Astrocyte of the spinal cord (primary cell): ENCODE results near the gene SGIP1.
"Not testable (repeated sequence)": the region's sequence is repeated elsewhere in the genome, so short reads cannot be mapped to it uniquely, and the experiment has no call there.

ENCODE experiments used
- DNase-seq: peaks from one replicate; pipeline ENCODE4 v3.0.0; 2011; ENCODE audit warnings: low read depth, low spot score
- H3K4me3 ChIP-seq: 2 replicates; pipeline ENCODE4 v1.5.1; 2011; ENCODE audit warnings: low read depth, mild to moderate bottlenecking, low read length, moderate library complexity
- in situ Hi-C: cut with HindIII; loops from 2 replicates; pipeline ENCODE4 v1.10.0; 2017; ENCODE audit warnings: low sequenced_read_pairs
- TF ChIP-seq, protein P1 (sequence below): IDR thresholded peaks from 2 replicates; pipeline ENCODE4 v1.5.1; 2012; ENCODE audit warnings: low read depth, mild to moderate bottlenecking, low read length, inconsistent platforms

The SGIP1 gene

DNA sequence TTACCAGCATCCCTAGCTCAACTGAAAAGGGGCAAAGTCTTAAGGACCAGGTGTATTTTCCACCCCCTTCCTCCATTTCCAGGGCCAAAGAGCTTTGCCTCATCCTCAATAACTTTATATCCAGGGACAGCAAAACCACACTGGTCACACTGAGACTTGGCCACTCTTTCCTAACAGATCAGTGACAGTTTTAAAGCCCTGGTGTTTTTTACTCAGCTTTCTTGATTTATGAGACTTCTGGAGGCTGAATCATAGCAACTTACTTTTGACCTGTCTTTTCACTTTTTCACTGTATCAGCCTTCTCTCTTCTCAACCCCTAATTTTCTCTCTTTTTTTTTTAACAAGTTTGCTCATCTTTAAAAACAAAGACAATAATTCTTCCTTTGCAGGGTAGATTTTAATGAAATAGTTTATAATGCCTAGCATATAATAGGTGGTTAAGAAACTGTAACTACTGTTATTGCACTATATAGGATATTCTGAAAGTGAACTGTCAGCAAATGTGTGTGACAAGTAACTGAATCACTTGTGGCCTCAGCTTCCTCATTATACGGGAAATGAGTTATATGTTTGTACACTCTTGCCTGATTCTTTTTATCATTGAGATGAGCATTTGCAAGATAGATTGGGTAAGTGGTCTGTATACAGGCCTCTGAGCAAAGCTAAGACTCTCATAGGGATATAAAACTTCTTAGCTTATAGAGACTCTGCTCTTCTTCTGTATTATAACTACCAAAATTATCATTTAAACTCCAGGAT, 198.6 kb downstream of the SGIP1 start:
- DNase-seq, result no peak
- no peak overlapping the region for H3K4me3 ChIP-seq
- in situ Hi-C loops, result no loop called here
- TF ChIP-seq, protein P1, sequence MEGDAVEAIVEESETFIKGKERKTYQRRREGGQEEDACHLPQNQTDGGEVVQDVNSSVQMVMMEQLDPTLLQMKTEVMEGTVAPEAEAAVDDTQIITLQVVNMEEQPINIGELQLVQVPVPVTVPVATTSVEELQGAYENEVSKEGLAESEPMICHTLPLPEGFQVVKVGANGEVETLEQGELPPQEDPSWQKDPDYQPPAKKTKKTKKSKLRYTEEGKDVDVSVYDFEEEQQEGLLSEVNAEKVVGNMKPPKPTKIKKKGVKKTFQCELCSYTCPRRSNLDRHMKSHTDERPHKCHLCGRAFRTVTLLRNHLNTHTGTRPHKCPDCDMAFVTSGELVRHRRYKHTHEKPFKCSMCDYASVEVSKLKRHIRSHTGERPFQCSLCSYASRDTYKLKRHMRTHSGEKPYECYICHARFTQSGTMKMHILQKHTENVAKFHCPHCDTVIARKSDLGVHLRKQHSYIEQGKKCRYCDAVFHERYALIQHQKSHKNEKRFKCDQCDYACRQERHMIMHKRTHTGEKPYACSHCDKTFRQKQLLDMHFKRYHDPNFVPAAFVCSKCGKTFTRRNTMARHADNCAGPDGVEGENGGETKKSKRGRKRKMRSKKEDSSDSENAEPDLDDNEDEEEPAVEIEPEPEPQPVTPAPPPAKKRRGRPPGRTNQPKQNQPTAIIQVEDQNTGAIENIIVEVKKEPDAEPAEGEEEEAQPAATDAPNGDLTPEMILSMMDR, result no peak

DNA sequence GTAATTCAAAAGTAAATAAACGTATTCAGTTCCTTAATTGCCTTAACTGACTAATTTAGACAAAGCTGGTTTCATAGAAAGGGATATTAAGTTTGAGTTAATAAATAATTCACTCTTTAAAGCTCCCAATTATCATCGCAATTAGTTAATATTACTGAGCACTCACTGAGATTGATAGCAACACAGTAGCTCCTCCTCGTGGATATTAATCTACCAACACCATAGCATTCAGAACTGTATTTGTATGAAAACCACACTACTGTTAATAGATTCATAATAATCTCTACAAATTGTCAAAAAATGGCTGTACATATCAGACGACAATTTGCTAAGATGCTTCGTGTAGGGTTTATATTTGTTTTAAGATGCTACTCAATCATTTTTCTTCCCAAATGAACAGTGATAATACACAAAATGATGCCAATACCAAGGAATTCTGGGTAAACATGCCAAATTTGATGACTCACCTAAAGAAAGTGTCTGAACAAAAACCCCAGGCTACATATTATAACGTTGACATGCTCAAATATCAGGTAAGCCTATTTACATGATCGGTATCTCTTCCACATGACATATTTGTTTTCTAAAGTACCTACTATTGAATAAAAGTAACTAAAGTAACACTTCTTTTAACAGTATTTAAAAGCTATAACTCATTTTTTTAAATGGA, 199.5 kb downstream of the SGIP1 start:
- TF ChIP-seq, protein P1, result no peak
- no peak overlapping the region for H3K4me3 ChIP-seq
- in situ Hi-C loops, result no loop called here
- no peak for DNase-seq

DNA sequence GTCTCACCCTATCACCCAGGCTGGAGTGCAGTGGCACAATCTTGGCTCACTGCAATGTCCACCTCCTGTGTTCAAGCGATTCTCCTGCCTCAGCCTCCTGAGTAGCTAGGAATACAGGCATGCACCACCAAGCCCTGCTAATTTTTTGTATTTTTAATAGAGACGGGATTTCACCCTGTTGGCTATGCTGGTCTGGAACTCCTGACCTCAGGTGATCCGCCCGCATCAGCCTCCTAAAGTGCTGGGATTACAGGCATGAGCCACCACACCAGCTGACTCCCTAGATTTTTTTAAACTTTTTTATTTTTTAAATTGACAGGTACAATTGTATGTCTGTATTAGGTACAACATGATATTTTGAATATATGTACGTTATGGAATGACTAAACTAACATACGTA, 200.6 kb downstream of the SGIP1 start:
- H3K4me3 ChIP-seq, DNase-seq, in situ Hi-C loops: not testable (repeated sequence)

DNA sequence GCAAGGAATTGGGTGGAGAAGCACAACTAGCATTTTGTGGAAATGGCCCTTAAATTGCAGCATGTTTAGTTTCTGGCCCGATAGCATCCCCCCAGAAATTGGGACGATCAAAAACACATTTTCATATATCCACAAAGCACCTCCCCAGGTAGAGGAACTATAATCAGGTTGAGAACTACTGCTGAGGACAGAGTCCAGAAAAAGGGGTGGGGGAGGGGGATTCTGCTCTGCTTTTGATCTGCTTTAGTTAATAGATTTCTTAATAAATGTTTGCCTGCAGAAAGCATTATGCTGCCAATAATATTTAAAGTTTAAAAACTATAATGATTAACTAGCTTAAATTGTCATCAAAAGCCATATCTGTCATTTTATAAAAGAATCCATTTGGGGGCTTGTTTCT, 203.9 kb downstream of the SGIP1 start:
- no peak for DNase-seq
- no peak overlapping the region for H3K4me3 ChIP-seq
- TF ChIP-seq, protein P1, result no peak
- in situ Hi-C loops, result no loop called here

DNA sequence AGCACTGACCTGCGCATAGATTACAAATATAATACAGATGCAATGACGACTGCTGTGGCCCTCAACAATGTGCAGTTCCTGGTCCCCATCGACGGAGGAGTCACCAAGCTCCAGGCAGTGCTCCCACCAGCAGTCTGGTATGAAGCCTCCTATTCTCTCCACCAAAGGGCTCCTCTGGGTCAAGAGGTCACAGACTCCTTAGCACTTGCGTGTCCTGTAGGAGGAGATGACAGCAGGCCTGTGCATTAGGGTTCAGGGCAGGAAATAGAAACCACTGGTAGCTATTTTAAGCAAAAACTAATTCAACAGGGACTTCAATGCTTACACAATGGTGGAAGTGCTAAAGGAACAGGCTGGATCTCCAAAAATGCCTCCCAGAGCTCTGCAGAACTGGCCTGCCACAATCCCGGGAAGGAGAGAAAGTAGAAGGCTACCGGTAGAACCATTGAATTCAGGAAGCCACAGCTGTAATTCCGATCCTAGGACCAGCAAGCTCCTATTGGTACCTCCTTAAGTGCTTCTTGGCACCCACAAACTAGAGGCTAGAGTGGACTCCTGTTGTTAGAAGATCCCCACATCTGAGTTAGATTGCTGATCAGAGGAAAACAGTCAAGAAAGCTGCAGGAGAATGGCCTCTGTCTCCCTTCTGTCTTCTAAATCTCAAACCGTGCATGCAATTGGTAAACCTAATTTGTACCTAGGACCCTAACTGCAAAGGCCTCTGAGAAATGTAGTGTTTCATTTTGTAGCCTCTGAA, 205.6 kb downstream of the SGIP1 start:
- no peak overlapping the region for H3K4me3 ChIP-seq
- in situ Hi-C loops, result no loop called here
- DNase-seq, result no peak
- TF ChIP-seq, protein P1, result no peak

DNA sequence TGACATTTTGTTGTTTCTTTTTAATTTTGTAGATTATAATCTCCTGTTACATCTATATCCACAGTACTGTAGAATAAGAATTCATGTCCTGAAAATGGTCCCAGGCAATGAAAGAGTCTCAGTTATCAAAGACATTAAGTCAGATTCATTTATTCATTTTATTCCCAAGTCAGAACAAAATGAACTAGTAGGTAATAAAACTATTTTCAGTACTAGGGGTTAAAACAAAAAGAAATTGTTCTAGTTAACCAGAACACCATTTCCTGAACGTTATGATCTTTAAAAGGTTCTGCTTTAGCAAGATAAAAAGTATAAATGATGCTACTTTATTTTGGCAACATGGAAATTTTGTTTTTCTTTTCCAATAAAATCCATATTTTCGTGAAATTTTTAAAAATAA, 211.5 kb downstream of the SGIP1 start:
- no peak for DNase-seq
- in situ Hi-C loops, result no loop called here
- TF ChIP-seq, protein P1, result no peak
- no peak overlapping the region for H3K4me3 ChIP-seq

DNA sequence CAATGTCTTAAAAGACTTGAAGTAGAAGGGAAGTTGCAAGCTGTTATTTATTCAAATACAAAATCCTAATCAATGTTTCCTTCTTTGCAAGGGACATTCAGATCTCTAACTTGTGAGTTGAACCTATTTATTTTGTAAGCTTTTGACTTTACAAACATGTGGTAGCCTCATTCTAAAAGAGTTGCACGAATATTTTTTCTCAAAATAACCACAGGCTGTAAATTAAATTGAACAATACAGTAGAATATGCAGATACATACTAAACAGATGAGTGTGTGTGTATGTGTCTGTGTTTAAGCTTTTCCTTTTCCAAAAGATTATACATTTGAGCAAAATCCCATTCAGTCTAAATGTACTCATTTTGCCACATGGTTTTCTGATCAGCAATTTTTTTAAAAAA, 213.5 kb downstream of the SGIP1 start:
- no peak overlapping the region for H3K4me3 ChIP-seq
- peak; percentile 39 for DNase-seq
- TF ChIP-seq, protein P1, result no peak
- in situ Hi-C loops, result no loop called here
